Measurements from ENCODE around the gene FDX1.

DNA sequence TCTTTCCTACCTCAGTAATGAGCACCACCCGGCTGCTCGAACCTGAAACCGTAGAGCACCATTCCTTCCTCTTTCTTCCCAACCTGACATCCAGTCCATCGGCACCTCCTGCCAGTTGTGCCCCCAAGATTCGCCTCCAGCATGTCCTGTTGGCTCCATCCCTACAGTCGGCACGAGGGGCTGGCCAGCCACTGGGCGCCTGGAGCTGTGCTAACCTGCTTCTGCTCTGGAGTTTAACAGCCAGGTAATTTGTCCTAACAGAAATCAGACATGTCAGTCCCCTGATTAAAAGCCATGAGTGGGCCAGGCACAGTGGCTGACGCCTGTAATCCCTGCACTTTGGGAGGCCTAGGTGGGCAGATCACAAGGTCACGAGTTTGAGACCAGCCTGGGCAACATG is 16.8 kb downstream of the FDX1 start:
- no peak for TF ChIP-seq REST (IDR thresholded peaks at IDR 0.05)
- TF ChIP-seq MYC (IDR thresholded peaks at IDR 0.05; ENCODE audit: borderline replicate concordance, low read length), result no peak
- no peak for TF ChIP-seq ZC3H11A (IDR thresholded peaks at IDR 0.05)

All from A549 (cell line).